K562 (cell line): ENCODE data around the gene GAMT. TPM values are rescaled to one million over a fixed set of nuclear protein-coding genes. Genes with fewer than 3 reads are reported as not detected.
A peak's percentile ranks its signal among the peaks of the same experiment; 100 is the strongest.

Source experiments
- ATAC-seq: fragments of 200-7000 bp; cut with Tn5 transposase; 3 replicates; pipeline ENCODE4 v1.9.1; 2020; ENCODE audit warnings: moderate library complexity
- BruUV-seq: library from RNA; stranded (reverse); fragments of 400-500 nt; replicated peaks from 2 replicates; lab custom pipeline; 2021; lab: Mats Ljungman, UMichigan
- CTCF ChIA-PET: fragments of 300-600 bp; formaldehyde crosslinking; extraction: SDS; loops from one replicate; lab custom pipeline; 2021; ENCODE audit warnings: low intra/inter-chr PET ratio; lab: Yijun Ruan, JAX
- POLR2A ChIA-PET: fragments of 300-600, 350-650 bp; sonication (Branson Sonifier 250); formaldehyde crosslinking; extraction: SDS; loops from one replicate; lab custom pipeline; 2021; ENCODE audit warnings: antibody characterized with exemption, inconsistent platforms; lab: Yijun Ruan, JAX
- DNase-seq, 4 experiments: peaks; one replicate each; pipeline versions ENCODE4 v3.0.0 to v3.0.0-alpha.2; 2011 to 2018; ENCODE audit warnings: low spot score in 3 of 4, mixed read lengths in 3 of 4; ENCODE audit errors: extremely low read depth in 1 of 4
- FAIRE-seq: peaks from 2 replicates; lab custom pipeline; 2011; peaks lifted over from hg19 to GRCh38; lab: Jason Lieb, UNC
- H2AFZ ChIP-seq: 2 replicates; pipeline ENCODE4 v1.6.0; 2011; ENCODE audit warnings: low read depth, low read length, control low read depth, inconsistent platforms
- H3K27ac ChIP-seq: fragments of 200-600 bp; 3 replicates; pipeline ENCODE4 v1.8.0; 2011; ENCODE audit warnings: low read depth, mild to moderate bottlenecking, control low read depth, inconsistent platforms, low read length, moderate library complexity, mixed read lengths; ENCODE audit errors: extremely low read depth
- H3K27me3 ChIP-seq, 2 experiments: fragments of 300-600 bp in 1 of 2; 2 replicates in 1 of 2; 3 replicates in 1 of 2; pipeline versions ENCODE4 v1.6.0 to v1.8.0; 2011; ENCODE audit warnings: inconsistent platforms in 2 of 2, low read length in 2 of 2, mild to moderate bottlenecking in 1 of 2, mixed read lengths in 1 of 2, moderate library complexity in 1 of 2; ENCODE audit not compliant: control insufficient read depth in 2 of 2, insufficient read depth in 2 of 2
- H3K36me3 ChIP-seq: fragments of 300-600 bp; 3 replicates; pipeline ENCODE4 v1.8.0; 2011; ENCODE audit warnings: mild to moderate bottlenecking, low read length, inconsistent platforms; ENCODE audit not compliant: control insufficient read depth, insufficient read depth
- H3K4me1 ChIP-seq, 2 experiments: fragments of 200-600 bp in 1 of 2; replicated peaks in 1 of 2; 2 replicates in 1 of 2; 3 replicates in 1 of 2; pipeline versions ENCODE4 v1.5.1 to v1.8.0; 2011; ENCODE audit warnings: inconsistent platforms in 2 of 2, low read length in 2 of 2, mild to moderate bottlenecking in 1 of 2, mixed read lengths in 1 of 2, moderate library complexity in 1 of 2; ENCODE audit not compliant: control insufficient read depth in 2 of 2, insufficient read depth in 2 of 2
- H3K4me2 ChIP-seq: 2 replicates; pipeline ENCODE4 v1.6.1; 2011; ENCODE audit warnings: low read length, control low read depth, inconsistent platforms, mixed read lengths; ENCODE audit not compliant: insufficient read depth
- H3K4me3 ChIP-seq: fragments of 200-600 bp; sonication (generic), shearing (Covaris generic); 2 replicates; pipeline ENCODE4 v1.5.1; 2016; ENCODE audit warnings: control low read depth, inconsistent platforms
- H3K79me2 ChIP-seq: fragments of 200-600 bp; 3 replicates; pipeline ENCODE4 v1.8.0; 2011; ENCODE audit warnings: low read length, inconsistent platforms; ENCODE audit not compliant: control insufficient read depth, insufficient read depth
- H3K9ac ChIP-seq, 2 experiments: 2 replicates each; pipeline versions ENCODE4 v1.6.0 to v1.6.1; 2011; ENCODE audit warnings: low read depth in 2 of 2, low read length in 2 of 2, control low read depth in 1 of 2, inconsistent platforms in 1 of 2, mild to moderate bottlenecking in 1 of 2, mixed read lengths in 1 of 2; ENCODE audit not compliant: insufficient read depth in 1 of 2
- H3K9me1 ChIP-seq: one replicate; pipeline ENCODE4 v1.6.0; 2011; ENCODE audit warnings: inconsistent platforms, mild to moderate bottlenecking, low read length, moderate library complexity; ENCODE audit not compliant: control insufficient read depth, insufficient read depth
- H3K9me3 ChIP-seq: replicated peaks from 2 replicates; pipeline ENCODE4 v1.5.1; 2011; ENCODE audit warnings: low read depth, low read length, inconsistent platforms; ENCODE audit not compliant: control insufficient read depth, insufficient read depth
- H4K20me1 ChIP-seq: replicated peaks from 2 replicates; pipeline ENCODE4 v1.6.1; 2011; ENCODE audit warnings: low read length, inconsistent platforms, mixed read lengths; ENCODE audit not compliant: control insufficient read depth, insufficient read depth
- AFF4 ChIP-seq: sonication (generic); formaldehyde crosslinking; IDR thresholded peaks from 2 replicates; pipeline ENCODE4 v1.8.0; 2023; ENCODE audit warnings: mild to moderate bottlenecking, missing genetic modification reagents
- ATF7 ChIP-seq: fragments of 450-650 bp; IDR thresholded peaks from 2 replicates; pipeline ENCODE4 v1.7.1; 2014; ENCODE audit warnings: mild to moderate bottlenecking, moderate library complexity
- CHD2 ChIP-seq: IDR thresholded peaks from 2 replicates; pipeline ENCODE4 v1.6.1; 2011; ENCODE audit warnings: low read depth, low read length
- EGR1 ChIP-seq: fragments of 450-650 bp; conservative IDR thresholded peaks from 2 replicates; pipeline ENCODE4 v1.6.1; 2017; ENCODE audit warnings: mild to moderate bottlenecking
- EHMT2 ChIP-seq: fragments of 450-650 bp; IDR thresholded peaks from 2 replicates; pipeline ENCODE4 v1.6.1; 2018; ENCODE audit warnings: antibody characterized with exemption
- MCM5 ChIP-seq: fragments of 450-650 bp; IDR thresholded peaks from 2 replicates; pipeline ENCODE4 v1.6.1; 2016; ENCODE audit warnings: low read depth
- NEUROD1 ChIP-seq: fragments of 150-350 bp; IDR thresholded peaks from 2 replicates; pipeline ENCODE4 v1.6.1; 2014; ENCODE audit warnings: borderline replicate concordance, low read length, low read depth; ENCODE audit not compliant: partially characterized antibody
- NFYB ChIP-seq: IDR thresholded peaks from 2 replicates; pipeline ENCODE4 v1.6.1; 2011; ENCODE audit warnings: mild to moderate bottlenecking, moderate library complexity; ENCODE audit not compliant: insufficient read length; ENCODE audit errors: extremely low read depth
- POLR2AphosphoS5 ChIP-seq: IDR thresholded peaks from 2 replicates; pipeline ENCODE4 v1.6.1; 2011; ENCODE audit warnings: mild to moderate bottlenecking, low read depth, low read length, moderate library complexity; ENCODE audit not compliant: control insufficient read depth, insufficient read depth
- RB1 ChIP-seq: fragments of 450-650 bp; IDR thresholded peaks from 2 replicates; pipeline ENCODE4 v1.6.1; 2017; ENCODE audit warnings: low read depth, mild to moderate bottlenecking
- SP2 ChIP-seq: IDR thresholded peaks from 2 replicates; pipeline ENCODE4 v1.6.1; 2011; ENCODE audit warnings: mild to moderate bottlenecking, low read depth, low read length, moderate library complexity; ENCODE audit not compliant: poor library complexity, severe bottlenecking; ENCODE audit errors: extremely low read depth
- SRSF3 ChIP-seq: fragments of 200-400 bp; formaldehyde crosslinking; IDR thresholded peaks from 2 replicates; pipeline ENCODE4 v1.6.1; 2016; ENCODE audit warnings: mild to moderate bottlenecking, low read length, moderate library complexity; ENCODE audit not compliant: insufficient read depth
- WGBS: fragments of 100-300 bp; shearing (Covaris generic); methylation state at CpG from one replicate; pipeline ENCODE4 v1.1.6; 2016; ENCODE audit warnings: low coverage, mixed read lengths; ENCODE audit not compliant: insufficient coverage; ENCODE audit errors: missing lambda C conversion rate; 5-methylcytosine and 5-hydroxymethylcytosine counted together
- in situ Hi-C: fragments of 300-500 bp; cut with MboI; formaldehyde crosslinking; loops from 4 replicates; pipeline ENCODE4 v1.15.0; 2018; ENCODE audit warnings: inconsistent platforms, mixed read lengths
- intact Hi-C: fragments of 100-400 bp; cut with micrococcal nuclease; formaldehyde crosslinking; loops from 2 replicates; pipeline ENCODE4 v1.14.2; 2022
- polyA plus RNA-seq, 8 experiments: library from polyadenylated mRNA; depleted of rRNA in 4 of 8; stranded (reverse) in 5 of 8; unstranded in 3 of 8; fragments of >200 nt; fragmentation: Nextera tagmentation in 2 of 8; fragmentation: Illumina TruSeq in 1 of 8; extraction: Ambion mirVana in 2 of 8; extraction: Trizol in 1 of 8; gene quantifications; 2 replicates each; pipeline versions ENCODE4 v1.2.1 to v1.2.3, GENCODE V29; 2011 to 2014; ENCODE audit warnings: inconsistent platforms in 1 of 8, missing spikeins in 1 of 8
- total RNA-seq, 7 experiments: library from RNA; depleted of rRNA in 6 of 7; stranded (reverse); fragments of >200 nt in 6 of 7; fragmentation: Illumina TruSeq in 2 of 7; extraction: Trizol in 2 of 7; gene quantifications; 2 replicates each; pipeline versions ENCODE4 v1.2.1 to v1.2.3, GENCODE V29; 2011 to 2021; ENCODE audit warnings: low replicate concordance in 1 of 7
- TF ChIP-seq, protein P1 (sequence below): sonication (generic); formaldehyde crosslinking; IDR thresholded peaks from 2 replicates; pipeline ENCODE4 v1.8.0; 2022; ENCODE audit warnings: missing genetic modification reagents, mild to moderate bottlenecking, borderline replicate concordance

Gene GAMT
- total and polyA plus RNA-seq, 9 of the 15 experiments (the other 6 are each of a cell fraction or from before 2014, with no cell fraction given), result 1.3 to 35.3 (median 27.2) TPM

- TF ChIP-seq SP2, result peak; percentile 12
- peak; percentile 55 for TF ChIP-seq EGR1
- peak; percentile 63 for TF ChIP-seq NEUROD1
- no peak for TF ChIP-seq RB1
- TF ChIP-seq NFYB, result peak; percentile 83
- TF ChIP-seq CHD2, result 0 out of 2 replicates have a peak, but pooled peaks have one; percentile 13
- TF ChIP-seq ATF7, result peak; percentile 54
Measured at GRCh38 chr19:1449467-1450442, 48.4 kb upstream of the GAMT start, which contains the start of gene APC2 (continued).

- ChIA-PET POLR2A (interaction anchor here (0.6 to 1.5 kb wide), 3 partner anchors 8 to 417 kb away, joined by 3 to 5 read pairs (median 3); partner anchors contain the start of gene CIRBP), CTCF (no interaction called here)
- intact Hi-C loops (loop anchor here (10.0 kb wide), 1 partner anchor 173 kb away; the partner anchor contains the start of gene FAM174C), in situ Hi-C loops (no loop called here)
- DNase-seq (no peak), ATAC-seq (no peak), FAIRE-seq (no peak)
- Histone ChIP-seq H3K4me1 (peaks cover 11 to 77% of the 10 kb centered on the region in 2 experiments), H3K4me2 (no peak overlapping the region), H4K20me1 (peaks cover 17% of the 10 kb centered on the region; the same call in 1 of the 2 replicates), H3K9ac (no peak overlapping the region), H3K36me3 (no peaks in the 10 kb centered on the region), H3K27ac (no peak overlapping the region), H2AFZ (no peak overlapping the region), H3K9me3 (no peaks in the 10 kb centered on the region), H3K79me2 (no peaks in the 10 kb centered on the region), H3K9me1 (no peaks in the 10 kb centered on the region), H3K4me3 (no peak overlapping the region), H3K27me3 (peaks cover 0 to 12% of the 10 kb centered on the region in 2 experiments; a peak in 1 of 5 replicates)
- no TSS peak for BruUV-seq
- 50% methylated on average over 9 of the region's 9 CpGs for WGBS
- TF ChIP-seq MCM5 (no peak), AFF4 (CRISPR knock-in tag) (no peak), EHMT2 (no peak), SRSF3 (no peak), POLR2AphosphoS5 (no peak)
- TF ChIP-seq, protein P1, sequence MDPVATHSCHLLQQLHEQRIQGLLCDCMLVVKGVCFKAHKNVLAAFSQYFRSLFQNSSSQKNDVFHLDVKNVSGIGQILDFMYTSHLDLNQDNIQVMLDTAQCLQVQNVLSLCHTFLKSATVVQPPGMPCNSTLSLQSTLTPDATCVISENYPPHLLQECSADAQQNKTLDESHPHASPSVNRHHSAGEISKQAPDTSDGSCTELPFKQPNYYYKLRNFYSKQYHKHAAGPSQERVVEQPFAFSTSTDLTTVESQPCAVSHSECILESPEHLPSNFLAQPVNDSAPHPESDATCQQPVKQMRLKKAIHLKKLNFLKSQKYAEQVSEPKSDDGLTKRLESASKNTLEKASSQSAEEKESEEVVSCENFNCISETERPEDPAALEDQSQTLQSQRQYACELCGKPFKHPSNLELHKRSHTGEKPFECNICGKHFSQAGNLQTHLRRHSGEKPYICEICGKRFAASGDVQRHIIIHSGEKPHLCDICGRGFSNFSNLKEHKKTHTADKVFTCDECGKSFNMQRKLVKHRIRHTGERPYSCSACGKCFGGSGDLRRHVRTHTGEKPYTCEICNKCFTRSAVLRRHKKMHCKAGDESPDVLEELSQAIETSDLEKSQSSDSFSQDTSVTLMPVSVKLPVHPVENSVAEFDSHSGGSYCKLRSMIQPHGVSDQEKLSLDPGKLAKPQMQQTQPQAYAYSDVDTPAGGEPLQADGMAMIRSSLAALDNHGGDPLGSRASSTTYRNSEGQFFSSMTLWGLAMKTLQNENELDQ (CRISPR knock-in tag), result no peak
Measured at GRCh38 chr19:1447944-1448343, 46.6 kb upstream of the GAMT start.
